AG09309 (cell line): ENCODE results near the gene GLG1.
"Not testable (repeated sequence)": the region's sequence is repeated elsewhere in the genome, so short reads cannot be mapped to it uniquely, and the experiment has no call there.

Source experiments
- DNase-seq: peaks from one replicate; pipeline ENCODE4 v3.0.0-alpha.2; 2010; ENCODE audit warnings: low read depth
- H3K4me3 ChIP-seq: 2 replicates; pipeline ENCODE4 v1.5.1; 2011; ENCODE audit warnings: mild to moderate bottlenecking, low read depth, low read length, moderate library complexity; ENCODE audit not compliant: control insufficient read depth

GLG1 gene

GRCh38 chr16:74412138-74412774 is 194.7 kb downstream of the GLG1 start:
- DNase-seq, H3K4me3 ChIP-seq: not testable (repeated sequence)

DNA sequence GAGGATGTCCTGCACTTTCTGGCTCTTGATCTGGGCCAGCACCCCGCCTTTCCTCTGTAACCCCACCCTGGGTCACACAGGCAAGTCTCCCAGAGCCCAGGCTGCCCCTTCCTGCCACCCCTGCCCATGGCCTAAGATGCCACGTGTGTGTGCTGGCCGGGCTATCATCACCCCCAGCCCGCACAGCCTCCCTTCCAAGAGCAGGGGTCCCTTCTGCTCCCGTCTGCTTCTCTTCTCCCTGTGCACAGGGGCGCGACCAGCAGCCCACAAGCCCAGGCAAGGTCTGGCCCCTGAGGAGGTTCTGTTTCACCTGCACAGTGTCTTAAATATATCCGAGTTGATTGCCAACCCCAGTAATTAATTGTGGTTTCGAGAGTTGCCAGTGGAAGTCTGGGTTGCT is 195.9 kb downstream of the GLG1 start:
- not testable (repeated sequence) for DNase-seq, H3K4me3 ChIP-seq

DNA sequence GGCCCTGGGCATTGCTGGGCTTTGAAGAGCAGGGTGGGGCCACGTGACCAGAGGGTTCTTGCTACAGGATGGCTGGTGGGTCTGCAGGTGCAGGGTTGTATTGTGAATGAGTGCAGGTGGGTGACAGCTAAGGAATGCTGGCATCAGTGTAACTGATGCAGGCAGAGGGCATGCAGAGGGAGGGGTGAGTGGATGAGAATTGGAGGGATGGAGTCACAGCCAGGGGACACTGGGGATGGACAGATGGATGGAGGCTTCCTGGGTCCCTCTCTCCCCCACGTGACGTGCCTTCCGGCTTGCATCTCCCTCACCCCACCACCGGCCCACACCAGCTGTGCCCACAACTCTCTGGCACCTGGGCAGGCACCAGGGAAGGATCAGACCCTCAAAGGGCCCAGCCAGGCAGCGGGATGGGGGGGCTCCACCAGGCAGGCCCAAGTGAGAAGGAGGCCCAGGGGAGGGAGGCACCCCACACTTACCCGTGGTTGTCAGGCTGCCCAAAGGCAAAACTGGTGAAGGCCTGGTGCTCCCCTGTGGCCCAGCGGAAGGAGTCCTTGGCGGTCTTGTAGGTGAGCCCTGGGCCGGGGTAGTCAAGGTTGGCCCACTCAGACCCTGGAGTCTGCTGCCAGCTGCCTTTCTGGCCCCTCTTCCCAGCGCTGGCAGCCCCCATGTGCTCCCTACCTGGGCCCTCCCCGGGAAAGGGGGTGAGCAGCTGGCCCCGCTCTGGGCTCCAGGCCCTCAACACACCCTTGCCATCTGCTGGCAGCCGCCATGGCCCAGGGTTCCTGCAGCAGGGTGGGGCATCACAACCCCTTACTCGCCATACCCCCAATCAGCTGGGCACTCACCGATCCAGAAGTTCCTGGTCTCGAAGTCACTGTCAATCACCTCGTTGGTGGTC is 196.6 kb downstream of the GLG1 start:
- H3K4me3 ChIP-seq, DNase-seq: not testable (repeated sequence)

DNA sequence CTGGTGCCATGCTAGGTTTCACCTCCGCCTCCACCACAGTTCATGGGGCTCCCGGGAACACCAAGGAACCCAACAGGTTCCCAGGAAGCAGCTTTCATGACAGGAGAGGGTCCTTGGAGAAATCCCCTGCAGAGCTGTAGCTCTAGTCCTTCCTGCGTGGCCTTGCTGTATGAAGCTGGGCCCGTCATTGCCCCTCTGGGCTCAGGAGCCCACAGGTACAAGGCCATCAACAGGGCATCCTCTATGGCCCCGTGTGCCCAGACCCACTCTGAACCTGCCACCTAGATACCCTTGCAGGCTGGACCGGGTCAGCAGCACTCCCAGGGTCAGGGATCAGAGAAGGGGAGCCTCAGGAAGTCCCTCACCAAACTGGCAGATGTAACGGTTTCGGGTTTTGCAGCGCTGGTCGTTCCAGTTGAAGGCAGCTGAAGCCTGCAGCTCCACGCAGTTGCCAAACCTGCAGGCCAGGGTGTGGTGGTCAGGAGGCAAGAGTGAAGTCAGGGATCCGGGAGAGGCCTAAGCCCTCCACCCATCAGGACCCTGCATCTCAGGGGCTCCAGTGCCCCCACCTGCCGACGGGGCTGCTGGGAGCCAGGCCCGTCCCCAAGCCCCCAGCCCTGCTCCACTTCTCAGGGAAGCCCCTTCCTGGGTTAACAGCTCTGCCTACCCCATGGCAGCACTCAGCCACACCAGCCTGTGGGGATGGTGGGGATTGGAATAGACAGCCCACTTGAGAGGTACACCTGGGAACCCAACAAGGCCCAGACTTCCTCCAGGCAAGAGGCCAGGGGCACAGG is 197.5 kb downstream of the GLG1 start:
- not testable (repeated sequence) for DNase-seq, H3K4me3 ChIP-seq

DNA sequence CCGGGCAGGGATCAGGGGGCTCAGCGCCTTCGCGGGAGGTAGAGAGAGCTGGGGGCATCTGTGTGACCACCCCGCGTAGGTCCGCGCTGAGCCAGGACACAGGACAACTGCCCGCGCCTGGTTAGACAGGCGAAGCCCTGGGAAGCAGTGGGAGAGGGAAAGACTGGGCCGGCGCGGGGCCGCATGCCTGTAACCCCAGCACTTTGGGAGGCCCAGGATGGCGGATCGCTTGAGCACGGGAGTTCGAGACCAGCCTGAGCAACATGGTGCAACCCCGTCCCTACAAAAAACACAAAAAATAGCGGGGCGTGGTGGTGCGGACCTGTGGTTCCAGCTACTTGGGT is 199.6 kb downstream of the GLG1 start:
- not testable (repeated sequence) for DNase-seq

GRCh38 chr16:74406600-74407361 is 200.1 kb downstream of the GLG1 start:
- DNase-seq, H3K4me3 ChIP-seq: not testable (repeated sequence)

More for the DNA sequence above, 199.6 kb downstream of the GLG1 start:
- H3K4me3 ChIP-seq, result peak overlapping the region; percentile 21

DNA sequence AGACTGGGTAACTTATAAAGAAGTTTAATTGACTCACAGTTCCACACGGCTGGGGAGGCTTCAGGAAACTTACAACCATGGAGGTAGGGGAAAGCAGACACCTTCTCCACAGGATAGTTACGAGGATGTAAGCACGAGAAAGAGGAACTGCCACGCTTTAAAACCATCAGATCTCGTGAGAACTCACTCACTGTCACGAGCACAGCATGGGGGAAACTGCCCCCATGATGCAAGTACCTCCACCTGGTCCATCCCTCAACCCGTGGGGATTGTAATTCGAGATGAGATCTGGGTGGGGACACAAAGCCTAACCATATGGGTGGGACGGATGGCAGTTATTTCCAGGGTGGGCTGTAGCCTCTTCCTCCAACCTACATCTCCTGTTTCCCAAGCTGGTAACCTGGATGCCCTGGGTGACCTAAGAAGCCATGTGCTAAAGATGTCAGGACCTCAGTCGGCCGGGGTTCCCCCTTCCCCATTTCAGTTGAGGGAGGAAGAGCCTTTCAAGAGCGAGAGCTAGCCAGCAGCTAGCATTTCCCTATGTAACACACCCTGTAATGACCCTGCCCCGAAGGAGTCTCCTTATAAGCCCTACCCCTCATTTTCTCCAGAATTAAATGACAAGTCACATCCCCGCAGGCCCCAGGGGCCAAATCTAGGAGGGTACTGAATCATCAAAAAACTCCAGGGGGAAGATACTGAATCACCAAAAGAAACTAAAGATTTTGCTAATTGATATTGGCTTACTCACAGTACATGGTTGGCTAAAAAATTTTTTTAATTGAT is 202.6 kb downstream of the GLG1 start:
- not testable (repeated sequence) for H3K4me3 ChIP-seq, DNase-seq

- not testable (repeated sequence) for DNase-seq, H3K4me3 ChIP-seq
Observed at GRCh38 chr16:74400238-74400637, 206.7 kb downstream of the GLG1 start.

DNA sequence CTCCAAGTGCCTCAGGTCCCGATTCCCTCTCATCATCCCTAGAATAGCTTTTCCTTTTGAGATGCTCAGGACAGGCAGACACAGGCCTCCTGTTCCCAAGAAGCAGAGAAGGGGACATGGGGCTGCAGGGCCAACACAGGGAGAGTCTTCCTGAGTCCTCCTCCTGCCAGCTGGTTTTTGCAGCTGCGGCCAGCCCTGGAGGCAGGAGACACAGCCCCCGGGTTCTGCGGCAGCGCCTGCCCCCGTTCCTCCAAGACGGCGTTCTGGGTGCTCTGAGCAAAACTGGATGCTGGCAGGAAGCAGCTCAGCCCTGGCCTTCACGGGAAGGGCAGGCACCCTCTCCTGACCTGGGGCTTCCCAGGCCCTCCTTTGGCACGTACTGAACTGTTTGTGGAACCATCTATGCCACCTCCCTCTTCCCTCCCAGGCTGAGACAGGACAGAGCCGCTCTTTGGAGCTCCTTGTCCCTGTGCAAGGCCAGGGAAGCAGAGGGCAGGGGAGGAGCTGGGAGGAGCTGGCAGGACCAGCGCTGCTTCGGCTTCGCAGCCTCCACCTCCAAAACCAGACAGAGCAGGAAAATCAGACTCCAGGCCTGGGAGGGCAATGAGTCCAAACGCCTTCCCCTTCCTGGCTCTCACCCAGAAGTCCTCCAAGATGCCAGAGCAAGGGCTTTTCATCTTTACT is 208.6 kb downstream of the GLG1 start:
- not testable (repeated sequence) for DNase-seq, H3K4me3 ChIP-seq
